PFSK-1 (cell line): Measurements from ENCODE around the gene MSMP.

Source experiments
- POLR2AphosphoS5 ChIP-seq: IDR thresholded peaks from 2 replicates; pipeline ENCODE4 v1.6.1; 2012; ENCODE audit warnings: low read depth, mild to moderate bottlenecking, control low read depth, low read length, moderate library complexity
- REST ChIP-seq, 2 experiments: IDR thresholded peaks; 2 replicates each; pipeline versions ENCODE4 v1.6.1 to v1.8.0; 2011 to 2012; ENCODE audit warnings: low read depth in 2 of 2, low read length in 2 of 2, control low read depth in 1 of 2, inconsistent platforms in 1 of 2, mild to moderate bottlenecking in 1 of 2, moderate library complexity in 1 of 2; ENCODE audit not compliant: insufficient read depth in 1 of 2
- SIN3A ChIP-seq: IDR thresholded peaks from 2 replicates; pipeline ENCODE4 v1.6.1; 2012; ENCODE audit warnings: mild to moderate bottlenecking, low read length, moderate library complexity, borderline replicate concordance; ENCODE audit not compliant: insufficient read depth

GRCh38 chr9:35748858-35749514 lies 5.1 kb downstream of the MSMP start, which contains the start of the genes GBA2 and RGP1:
- TF ChIP-seq POLR2AphosphoS5 (peak; percentile 34; the same call in 1 of the 2 replicates), REST (IDR thresholded peaks at IDR 0.05; ENCODE audit: insufficient read depth in 1 of 2, low read depth in 2 of 2, low read length in 2 of 2) (no peak), SIN3A (no peak)
